B cell (primary cell): Measurements from ENCODE around the gene ABHD1.

ENCODE experiments used
- CTCF ChIP-seq: fragments of 200-600 bp; IDR thresholded peaks from one replicate; pipeline ENCODE4 v1.8.0; 2022; ENCODE audit warnings: antibody characterized with exemption, mild to moderate bottlenecking
- EZH2 ChIP-seq: IDR thresholded peaks from 2 replicates; pipeline ENCODE4 v1.6.1; 2012; ENCODE audit warnings: borderline replicate concordance, low read depth, mild to moderate bottlenecking, moderate library complexity, low read length; ENCODE audit not compliant: insufficient read depth, poor library complexity, severe bottlenecking

DNA sequence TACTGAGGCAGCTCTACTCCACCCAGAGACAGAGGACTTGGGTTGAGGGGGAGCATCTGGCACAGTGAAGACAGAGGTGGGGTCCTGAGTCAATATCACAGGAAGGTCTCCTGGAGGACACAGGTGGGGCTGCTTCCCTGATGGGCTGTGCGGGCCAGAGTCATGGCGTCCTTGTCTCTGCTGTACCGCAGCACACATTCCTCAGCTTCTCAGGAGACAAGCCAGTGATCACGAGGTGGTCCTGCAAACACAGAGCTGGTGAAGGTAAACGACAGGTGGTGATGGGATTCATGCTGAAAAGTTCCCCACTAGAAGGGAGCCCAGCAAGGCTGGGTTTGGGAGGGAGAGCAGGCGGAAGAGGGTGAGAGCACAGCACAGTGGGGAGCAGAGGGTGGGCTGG is 34.9 kb downstream of the ABHD1 start:
- TF ChIP-seq CTCF = no peak
- no peak for TF ChIP-seq EZH2
